Esophagus squamous epithelium (tissue), 5 donors: ENCODE results near the gene TBX3. TPM values are rescaled to one million over a fixed set of nuclear protein-coding genes. Genes with fewer than 3 reads are reported as not detected.

Experiments
- DNase-seq: peaks from one replicate; lab custom pipeline; 2025; lab: John Stamatoyannopoulos, UW
- H3K27ac ChIP-seq, 4 donors: fragments of 200-600 bp; sonication (generic); one replicate each; pipeline ENCODE4 v1.5.1; 2016 to 2019; ENCODE audit warnings: mild to moderate bottlenecking in 1 of 4
- H3K27me3 ChIP-seq, 4 donors: fragments of 200-600 bp; sonication (generic); 1 replicate in 3 of 4; 2 replicates in 1 of 4; pipeline versions ENCODE4 v1.5.1 to v1.6.0; 2017 to 2021; ENCODE audit warnings: antibody characterized with exemption in 1 of 4
- H3K36me3 ChIP-seq, 3 donors: fragments of 200-600 bp; sonication (generic); one replicate each; pipeline ENCODE4 v1.5.1; 2016 to 2019
- H3K4me1 ChIP-seq, 3 donors: fragments of 200-600 bp; sonication (generic); one replicate each; pipeline ENCODE4 v1.5.1; 2017 to 2019
- H3K4me3 ChIP-seq, 4 donors: fragments of 200-600 bp; sonication (generic); 1 replicate in 3 of 4; 2 replicates in 1 of 4; pipeline ENCODE4 v1.5.1; 2016 to 2019; ENCODE audit warnings: mild to moderate bottlenecking in 2 of 4, moderate library complexity in 1 of 4
- H3K9me3 ChIP-seq, 3 donors: fragments of 200-600 bp; sonication (generic); one replicate each; pipeline ENCODE4 v1.5.1; 2016 to 2019
- CTCF ChIP-seq, 6 experiments: fragments of 450-650 bp in 4 of 6; fragments of 200-600 bp in 2 of 6; sonication (generic) in 2 of 6; IDR thresholded peaks; one replicate each; pipeline ENCODE4 v1.5.1; 2016 to 2019; ENCODE audit warnings: antibody characterized with exemption in 6 of 6, mild to moderate bottlenecking in 4 of 6, moderate library complexity in 4 of 6
- POLR2A ChIP-seq, 4 donors: fragments of 450-650 bp; IDR thresholded peaks; one replicate each; pipeline ENCODE4 v1.6.1; 2017; ENCODE audit warnings: antibody characterized with exemption in 4 of 4, mild to moderate bottlenecking in 4 of 4, moderate library complexity in 3 of 4
- WGBS, 2 donors: methylation state at CpG; one replicate each; pipeline ENCODE4 v1.1.5; 2018; 5-methylcytosine and 5-hydroxymethylcytosine counted together
- intact Hi-C: fragments of 100-400 bp; cut with DNase I; formaldehyde crosslinking; loops from one replicate; pipeline ENCODE4 v1.15.0; 2022
- total RNA-seq, 4 donors: library from RNA; depleted of rRNA; stranded (reverse); fragments of >200 nt; gene quantifications; one replicate each; pipeline ENCODE4 v1.1.0, GENCODE V29; 2016
- donor health status: DM: yes; HTN: yes; CAD: no.

The TBX3 gene
- total RNA-seq, 4 donors from 2014 or later, result 2.0 to 2.5 (median 2.4) TPM

- 80 to 96% methylated on average over 1 to 3 of the region's 6 CpGs for WGBS, 2 donors
- Histone ChIP-seq H3K9me3 (no peaks in the 10 kb centered on the region), H3K27me3 (peaks cover 0 to 60% (median 0%) of the 10 kb centered on the region in 4 donors), H3K27ac (peak overlapping the region in 1 of 4 donors; percentile 17), H3K4me1 (peaks cover 0 to 30% (median 0%) of the 10 kb centered on the region in 3 donors), H3K36me3 (peaks cover 0 to 41% (median 0%) of the 10 kb centered on the region in 3 donors), H3K4me3 (no peak overlapping the region)
- intact Hi-C loops, result no loop called here
- DNase-seq, result no peak
- TF ChIP-seq POLR2A (IDR thresholded peaks at IDR 0.05) (no peak), CTCF (IDR thresholded peaks at IDR 0.05) (no peak)
These were observed 7.7 kb downstream of the TBX3 start for GRCh38 chr12:114676142-114676741.

- Histone ChIP-seq H3K27ac (no peak overlapping the region), H3K4me3 (no peak overlapping the region), H3K9me3 (no peaks in the 10 kb centered on the region), H3K4me1 (peaks cover 0 to 24% (median 0%) of the 10 kb centered on the region in 3 donors), H3K27me3 (peaks cover 0 to 63% (median 0%) of the 10 kb centered on the region in 4 donors), H3K36me3 (peaks cover 0 to 41% (median 0%) of the 10 kb centered on the region in 3 donors)
- WGBS, 2 donors, result 61 to 86% methylated on average over 6 to 22 of the region's 70 CpGs
- intact Hi-C loops, result no loop called here
- TF ChIP-seq POLR2A (IDR thresholded peaks at IDR 0.05) (no peak), CTCF (IDR thresholded peaks at IDR 0.05) (no peak)
- DNase-seq, result no peak
These were observed 9.5 kb downstream of the TBX3 start for GRCh38 chr12:114674251-114675047.

GRCh38 chr12:114673901-114674250 lies 10.1 kb downstream of the TBX3 start:
- no peak overlapping the region for H3K4me3 ChIP-seq
- no peaks in the 10 kb centered on the region for H3K9me3 ChIP-seq
- peaks cover 0 to 24% (median 0%) of the 10 kb centered on the region in 3 donors for H3K4me1 ChIP-seq
- intact Hi-C loops, result no loop called here
- 84 to 92% methylated on average over 12 of the region's 12 CpGs for WGBS, 2 donors
- peaks cover 0 to 41% (median 0%) of the 10 kb centered on the region in 3 donors for H3K36me3 ChIP-seq
- H3K27me3 ChIP-seq, result peaks cover 0 to 63% (median 1%) of the 10 kb centered on the region in 4 donors
- no peak for DNase-seq
- TF ChIP-seq POLR2A (IDR thresholded peaks at IDR 0.05) (no peak), CTCF (IDR thresholded peaks at IDR 0.05) (no peak)
- H3K27ac ChIP-seq, result peak overlapping the region in 1 of 4 donors; percentile 26

DNA sequence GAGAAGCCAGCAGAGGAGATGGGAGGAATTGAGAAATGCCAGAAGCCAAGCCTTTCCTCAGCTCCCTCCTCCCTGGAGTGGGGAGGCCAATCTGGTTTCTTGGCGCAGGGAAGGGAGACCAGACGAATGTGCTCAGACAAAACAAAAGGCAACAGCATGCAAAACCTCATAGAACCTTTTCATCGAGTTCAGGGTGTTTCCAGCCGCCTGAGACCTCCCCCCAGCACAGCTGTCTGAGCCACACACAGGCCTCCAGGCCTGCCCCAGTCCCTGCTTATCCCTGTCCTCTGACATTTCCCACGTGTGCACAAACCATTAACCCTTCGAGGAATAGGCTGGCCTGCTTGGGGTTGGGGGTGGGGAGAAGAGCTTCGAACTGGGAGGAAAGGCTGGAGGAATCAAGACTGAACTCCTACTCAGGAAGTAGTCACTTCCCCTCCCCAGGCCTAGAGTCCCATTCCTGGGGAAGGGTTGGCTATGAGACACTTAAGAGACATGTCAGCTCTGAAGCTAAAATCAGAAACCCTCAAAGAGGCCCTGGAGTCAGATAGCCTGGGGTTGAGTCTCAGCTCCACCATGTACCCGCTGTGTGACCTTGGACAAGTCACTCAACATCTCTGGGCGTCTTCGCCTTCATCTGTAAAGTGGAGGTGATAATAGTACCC lies 10.7 kb downstream of the TBX3 start:
- Histone ChIP-seq H3K36me3 (peaks cover 0 to 41% (median 0%) of the 10 kb centered on the region in 3 donors), H3K4me1 (peaks cover 5 to 25% (median 5%) of the 10 kb centered on the region in 3 donors), H3K27ac (peak overlapping the region in 2 of 4 donors; percentile 26 to 30), H3K4me3 (no peak overlapping the region), H3K27me3 (peaks cover 0 to 69% (median 3%) of the 10 kb centered on the region in 4 donors), H3K9me3 (no peaks in the 10 kb centered on the region)
- DNase-seq, result no peak
- TF ChIP-seq POLR2A (IDR thresholded peaks at IDR 0.05) (no peak), CTCF (IDR thresholded peaks at IDR 0.05) (no peak)
- intact Hi-C loops, result no loop called here
- WGBS, 2 donors, result 64 to 69% methylated on average over 6 to 7 of the region's 10 CpGs
